Neural cell (in vitro differentiated cells): ENCODE data around the gene WDR1. TPM values are rescaled to one million over a fixed set of nuclear protein-coding genes. Genes with fewer than 3 reads are reported as not detected.

Source experiments
- H2AFZ ChIP-seq: fragments of 200-600, 300-800 bp; sonication (generic), shearing (Covaris generic); 2 replicates; pipeline ENCODE4 v1.6.0; 2014; ENCODE audit warnings: low read depth, mild to moderate bottlenecking, antibody characterized with exemption, low read length, moderate library complexity
- H3F3A ChIP-seq: fragments of 200-600 bp; shearing (Covaris generic); 2 replicates; pipeline ENCODE4 v1.6.1; 2016; ENCODE audit warnings: mild to moderate bottlenecking, moderate library complexity, mixed read lengths, antibody characterized with exemption, low read length; ENCODE audit not compliant: insufficient read depth, poor library complexity, severe bottlenecking
- H3K27ac ChIP-seq: fragments of 200-600, 300-800 bp; sonication (generic), shearing (Covaris generic); 2 replicates; pipeline ENCODE4 v1.5.1; 2014; ENCODE audit warnings: mild to moderate bottlenecking, low read length, moderate library complexity
- H3K27me3 ChIP-seq: fragments of 300-800, 200-600 bp; sonication (generic), shearing (Covaris generic); 2 replicates; pipeline ENCODE4 v1.6.0; 2014; ENCODE audit warnings: mild to moderate bottlenecking, low read depth, low read length, moderate library complexity; ENCODE audit not compliant: insufficient read depth
- H3K36me3 ChIP-seq: fragments of 300-800, 200-600 bp; sonication (generic), shearing (Covaris generic); 2 replicates; pipeline ENCODE4 v1.5.1; 2014; ENCODE audit warnings: mild to moderate bottlenecking, antibody characterized with exemption, low read length, moderate library complexity; ENCODE audit not compliant: insufficient read depth
- H3K4me2 ChIP-seq: fragments of 300-800, 200-600 bp; sonication (generic), shearing (Covaris generic); 2 replicates; pipeline ENCODE4 v1.6.0; 2014; ENCODE audit warnings: mild to moderate bottlenecking, low read length
- H3K4me3 ChIP-seq: fragments of 300-800, 200-600 bp; sonication (generic), shearing (Covaris generic); 2 replicates; pipeline ENCODE4 v1.5.1; 2014; ENCODE audit warnings: mild to moderate bottlenecking, low read length, moderate library complexity
- H3K79me2 ChIP-seq: fragments of 200-600 bp; shearing (Covaris generic); replicated peaks from 2 replicates; pipeline ENCODE4 v1.6.0; 2014; ENCODE audit warnings: mild to moderate bottlenecking, low read length, moderate library complexity; ENCODE audit not compliant: insufficient read depth
- H3K9ac ChIP-seq: fragments of 300-800, 200-600 bp; sonication (generic), shearing (Covaris generic); 2 replicates; pipeline ENCODE4 v1.6.1; 2016; ENCODE audit warnings: mild to moderate bottlenecking, low read length, mixed read lengths
- H3K9me2 ChIP-seq: fragments of 200-600 bp; shearing (Covaris generic); 2 replicates; pipeline ENCODE4 v1.6.1; 2016; ENCODE audit warnings: mild to moderate bottlenecking, low read length, mixed read lengths; ENCODE audit not compliant: insufficient read depth
- H3K9me3 ChIP-seq: fragments of 200-600, 300-800 bp; sonication (generic), shearing (Covaris generic); 2 replicates; pipeline ENCODE4 v1.6.1; 2016; ENCODE audit warnings: mild to moderate bottlenecking, mixed run types, low read length, moderate library complexity, mixed read lengths
- H4K20me1 ChIP-seq: fragments of 200-600 bp; shearing (Covaris generic); 2 replicates; pipeline ENCODE4 v1.6.1; 2016; ENCODE audit warnings: mild to moderate bottlenecking, mixed run types; ENCODE audit not compliant: insufficient read depth
- CTCF ChIP-seq: fragments of 450-650 bp; IDR thresholded peaks from 2 replicates; pipeline ENCODE4 v1.5.1; 2014; ENCODE audit warnings: antibody characterized with exemption, mild to moderate bottlenecking, moderate library complexity; ENCODE audit not compliant: poor library complexity, severe bottlenecking
- EP300 ChIP-seq: fragments of 450-650 bp; conservative IDR thresholded peaks from 2 replicates; pipeline ENCODE4 v1.6.1; 2014; ENCODE audit warnings: antibody characterized with exemption, mild to moderate bottlenecking, moderate library complexity; ENCODE audit not compliant: poor library complexity, severe bottlenecking
- EZH2 ChIP-seq: fragments of 200-600, 300-800 bp; shearing (Covaris generic), sonication (generic); IDR thresholded peaks from 2 replicates; pipeline ENCODE4 v1.6.1; 2014; ENCODE audit warnings: antibody characterized with exemption, low read length, borderline replicate concordance, mild to moderate bottlenecking; ENCODE audit not compliant: insufficient read depth, poor library complexity, severe bottlenecking
- MXI1 ChIP-seq: fragments of 450-650 bp; conservative IDR thresholded peaks from 2 replicates; pipeline ENCODE4 v1.6.1; 2014; ENCODE audit warnings: antibody characterized with exemption, mild to moderate bottlenecking; ENCODE audit not compliant: poor library complexity, severe bottlenecking
- POLR2AphosphoS5 ChIP-seq: IDR thresholded peaks from 2 replicates; pipeline ENCODE4 v1.6.1; 2012
- RAD21 ChIP-seq: fragments of 450-650 bp; conservative IDR thresholded peaks from 2 replicates; pipeline ENCODE4 v1.6.1; 2014; ENCODE audit warnings: antibody characterized with exemption, mild to moderate bottlenecking, moderate library complexity
- REST ChIP-seq: IDR thresholded peaks from 2 replicates; pipeline ENCODE4 v1.6.1; 2012; ENCODE audit warnings: borderline replicate concordance
- SMC3 ChIP-seq: fragments of 450-650 bp; conservative IDR thresholded peaks from 2 replicates; pipeline ENCODE4 v1.6.1; 2014; ENCODE audit warnings: antibody characterized with exemption, mild to moderate bottlenecking, moderate library complexity; ENCODE audit not compliant: poor library complexity
- TAF1 ChIP-seq: IDR thresholded peaks from 2 replicates; pipeline ENCODE4 v1.6.1; 2012; ENCODE audit warnings: low read depth
- polyA plus RNA-seq: library from polyadenylated mRNA; depleted of rRNA; stranded (reverse); fragments of >200 nt; gene quantifications from 2 replicates; pipeline ENCODE4 v1.2.3, GENCODE V29; 2014

WDR1 gene
- polyA plus RNA-seq, 1 donor from 2014 or later, result 106 TPM

GRCh38 chr4:10046471-10046870, 70.1 kb downstream of the WDR1 start:
- Histone ChIP-seq H3K9me3 (peaks cover 6% of the 10 kb centered on the region), H3K4me3 (no peak overlapping the region), H4K20me1 (no peaks in the 10 kb centered on the region), H3K27me3 (no peaks in the 10 kb centered on the region), H3K9ac (no peak overlapping the region), H3K27ac (no peak overlapping the region), H3F3A (no peaks in the 10 kb centered on the region), H3K4me2 (no peak overlapping the region), H2AFZ (no peak overlapping the region), H3K36me3 (no peaks in the 10 kb centered on the region), H3K79me2 (no peaks in the 10 kb centered on the region), H3K9me2 (no peaks in the 10 kb centered on the region)
- TF ChIP-seq EP300 (no peak), RAD21 (no peak), TAF1 (no peak), EZH2 (no peak), CTCF (no peak), SMC3 (no peak), MXI1 (no peak), REST (no peak), POLR2AphosphoS5 (no peak)

- TF ChIP-seq MXI1, result no peak
- no peak for TF ChIP-seq REST
- TF ChIP-seq EZH2, result no peak
- no peak for TF ChIP-seq SMC3
- no peak for TF ChIP-seq TAF1
- TF ChIP-seq RAD21, result no peak
- TF ChIP-seq EP300, result no peak
- TF ChIP-seq CTCF, result no peak
- TF ChIP-seq POLR2AphosphoS5, result no peak
- Histone ChIP-seq H3K9me3 (peaks cover 6% of the 10 kb centered on the region), H3K27me3 (no peaks in the 10 kb centered on the region), H3K4me3 (no peak overlapping the region), H2AFZ (no peak overlapping the region), H3K9ac (no peak overlapping the region), H3K36me3 (no peaks in the 10 kb centered on the region), H3K79me2 (no peaks in the 10 kb centered on the region), H3K27ac (no peak overlapping the region), H3K4me2 (no peak overlapping the region), H3F3A (no peaks in the 10 kb centered on the region), H4K20me1 (no peaks in the 10 kb centered on the region), H3K9me2 (no peaks in the 10 kb centered on the region)
Observed at GRCh38 chr4:10045481-10045880, 71.1 kb downstream of the WDR1 start.
